H1 (cell line): Measurements from ENCODE around the gene NFATC4. TPM values are rescaled to one million over a fixed set of nuclear protein-coding genes. Genes with fewer than 3 reads are reported as not detected.

Experiments used
- CTCF ChIA-PET: fragments of 300-600 bp; sonication (Branson Sonifier 250); formaldehyde crosslinking; loops from one replicate; lab custom pipeline; 2021; ENCODE audit not compliant: partially characterized antibody; lab: Charles Lee
- POLR2A ChIA-PET: fragments of 300-600 bp; sonication (Branson Sonifier 250); formaldehyde crosslinking; loops from one replicate; lab custom pipeline; 2021; ENCODE audit warnings: inconsistent platforms; ENCODE audit not compliant: partially characterized antibody; lab: Charles Lee
- DNase-seq, 2 experiments: peaks; one replicate each; pipeline versions ENCODE4 v3.0.0 to v3.0.0-alpha.2; 2010 to 2022; ENCODE audit warnings: low spot score in 2 of 2, low read depth in 1 of 2, mixed read lengths in 1 of 2
- FAIRE-seq: peaks from 2 replicates; lab custom pipeline; 2011; peaks lifted over from hg19 to GRCh38; lab: Jason Lieb, UNC
- H2AFZ ChIP-seq: 2 replicates; pipeline ENCODE4 v1.8.1; 2012; ENCODE audit warnings: low read length, inconsistent platforms
- H2AK5ac ChIP-seq: 2 replicates; pipeline ENCODE4 v1.6.1; 2013; ENCODE audit warnings: low read depth, low read length
- H2BK120ac ChIP-seq: replicated peaks from 2 replicates; pipeline ENCODE3; 2013; ENCODE audit warnings: low read depth, low read length, inconsistent platforms
- H2BK12ac ChIP-seq: 2 replicates; pipeline ENCODE4 v1.6.1; 2013; ENCODE audit warnings: low read depth, low read length
- H2BK15ac ChIP-seq: 2 replicates; pipeline ENCODE4 v1.6.1; 2013; ENCODE audit warnings: low read length
- H2BK20ac ChIP-seq: 2 replicates; pipeline ENCODE4 v1.6.1; 2013; ENCODE audit warnings: low read length
- H2BK5ac ChIP-seq: 2 replicates; pipeline ENCODE4 v1.6.1; 2013; ENCODE audit warnings: low read depth, low read length
- H3K14ac ChIP-seq: 2 replicates; pipeline ENCODE4 v1.6.1; 2013; ENCODE audit warnings: inconsistent platforms; ENCODE audit not compliant: insufficient read length
- H3K18ac ChIP-seq: 2 replicates; pipeline ENCODE4 v1.6.1; 2013; ENCODE audit warnings: low read length; ENCODE audit errors: extremely low read depth
- H3K23ac ChIP-seq: 2 replicates; pipeline ENCODE4 v1.6.1; 2013; ENCODE audit warnings: inconsistent platforms; ENCODE audit not compliant: insufficient read length
- H3K23me2 ChIP-seq: 2 replicates; pipeline ENCODE4 v1.6.1; 2013; ENCODE audit warnings: low read depth, low read length
- H3K27ac ChIP-seq: 2 replicates; pipeline ENCODE4 v1.6.1; 2011; ENCODE audit warnings: low read depth, low read length, inconsistent platforms
- H3K27me3 ChIP-seq, 4 experiments: replicated peaks in 1 of 4; 1 replicate in 1 of 4; 2 replicates in 3 of 4; pipeline versions ENCODE4 v1.6.1 to v1.8.1; 2011 to 2013; ENCODE audit warnings: low read length in 3 of 4, mild to moderate bottlenecking in 3 of 4, inconsistent platforms in 2 of 4, mixed read lengths in 2 of 4, moderate library complexity in 1 of 4; ENCODE audit not compliant: control insufficient read depth in 3 of 4, insufficient read depth in 3 of 4; ENCODE audit errors: extremely low read depth in 1 of 4
- H3K36me3 ChIP-seq, 4 experiments: 2 replicates each; pipeline versions ENCODE4 v1.6.1 to v1.8.1; 2011 to 2013; ENCODE audit warnings: mild to moderate bottlenecking in 4 of 4, low read length in 3 of 4, moderate library complexity in 2 of 4, control low read depth in 1 of 4, inconsistent platforms in 1 of 4; ENCODE audit not compliant: insufficient read depth in 4 of 4, control insufficient read depth in 2 of 4
- H3K4ac ChIP-seq: replicated peaks from 2 replicates; pipeline ENCODE3; 2013; ENCODE audit warnings: low read length, low read depth, mixed read lengths, inconsistent platforms; ENCODE audit not compliant: insufficient read length
- H3K4me1 ChIP-seq, 4 experiments: replicated peaks in 1 of 4; 1 replicate in 1 of 4; 2 replicates in 3 of 4; pipeline versions ENCODE4 v1.6.1 to v1.8.1; 2011 to 2013; ENCODE audit warnings: low read length in 3 of 4, inconsistent platforms in 2 of 4, mixed read lengths in 1 of 4; ENCODE audit not compliant: insufficient read depth in 4 of 4, control insufficient read depth in 3 of 4
- H3K4me2 ChIP-seq, 2 experiments: 2 replicates each; pipeline versions ENCODE4 v1.6.1 to v1.8.1; 2011 to 2013; ENCODE audit warnings: low read depth in 2 of 2, low read length in 2 of 2, control low read depth in 1 of 2, inconsistent platforms in 1 of 2, mild to moderate bottlenecking in 1 of 2; ENCODE audit not compliant: insufficient read depth in 1 of 2
- H3K4me3 ChIP-seq, 4 experiments: fragments of 200-600, 300-600 bp in 1 of 4; sonication (generic), shearing (Covaris generic), sonication (Bioruptor Twin) in 1 of 4; 2 replicates each; pipeline versions ENCODE4 v1.5.1 to v1.8.1; 2011 to 2016; ENCODE audit warnings: low read length in 4 of 4, low read depth in 3 of 4, control low read depth in 2 of 4, inconsistent platforms in 2 of 4, mild to moderate bottlenecking in 2 of 4, mixed read lengths in 1 of 4, moderate library complexity in 1 of 4; ENCODE audit not compliant: insufficient read depth in 2 of 4; ENCODE audit errors: extremely low read depth in 1 of 4
- H3K56ac ChIP-seq: replicated peaks from 2 replicates; pipeline ENCODE3; 2013; ENCODE audit warnings: low read depth, mild to moderate bottlenecking, mixed read lengths, low read length, inconsistent platforms; ENCODE audit not compliant: insufficient read length
- H3K79me1 ChIP-seq: 2 replicates; pipeline ENCODE4 v1.6.1; 2013; ENCODE audit warnings: low read depth, low read length, control low read depth
- H3K79me2 ChIP-seq, 2 experiments: 2 replicates each; pipeline versions ENCODE4 v1.6.1 to v1.8.1; 2012 to 2013; ENCODE audit warnings: low read length in 2 of 2, mild to moderate bottlenecking in 2 of 2, inconsistent platforms in 1 of 2; ENCODE audit not compliant: insufficient read depth in 2 of 2, control insufficient read depth in 1 of 2
- H3K9ac ChIP-seq, 4 experiments: replicated peaks in 1 of 4; 1 replicate in 1 of 4; 2 replicates in 3 of 4; pipeline versions ENCODE4 v1.6.1 to v1.8.1; 2011 to 2013; ENCODE audit warnings: low read depth in 3 of 4, low read length in 3 of 4, control low read depth in 2 of 4, mild to moderate bottlenecking in 2 of 4, moderate library complexity in 2 of 4, inconsistent platforms in 1 of 4; ENCODE audit errors: extremely low read depth in 1 of 4
- H3K9me3 ChIP-seq, 2 experiments: 2 replicates each; pipeline versions ENCODE4 v1.6.1 to v1.8.1; 2012 to 2013; ENCODE audit warnings: mild to moderate bottlenecking in 2 of 2, moderate library complexity in 2 of 2, control low read depth in 1 of 2, inconsistent platforms in 1 of 2, low read depth in 1 of 2, low read length in 1 of 2, mixed read lengths in 1 of 2; ENCODE audit not compliant: insufficient read depth in 2 of 2
- H4K20me1 ChIP-seq, 2 experiments: replicated peaks in 1 of 2; 2 replicates each; pipeline versions ENCODE3 to v1.8.1; 2011 to 2013; ENCODE audit warnings: inconsistent platforms in 2 of 2, low read length in 2 of 2, mild to moderate bottlenecking in 1 of 2; ENCODE audit not compliant: insufficient read depth in 2 of 2, control insufficient read depth in 1 of 2
- H4K5ac ChIP-seq: 2 replicates; pipeline ENCODE4 v1.6.1; 2013; ENCODE audit warnings: low read length, low read depth, mixed read lengths, inconsistent platforms; ENCODE audit not compliant: insufficient read length
- H4K8ac ChIP-seq: 2 replicates; pipeline ENCODE4 v1.8.0; 2013; ENCODE audit warnings: mild to moderate bottlenecking, moderate library complexity, low read length, inconsistent platforms; ENCODE audit not compliant: insufficient read depth; ENCODE audit errors: extremely low read depth
- H4K91ac ChIP-seq: replicated peaks from 2 replicates; pipeline ENCODE3; 2013; ENCODE audit warnings: low read length, mixed read lengths, inconsistent platforms; ENCODE audit not compliant: insufficient read length
- CBX8 ChIP-seq: fragments of 300-800, 300-1000 bp; sonication (generic); IDR thresholded peaks from 2 replicates; pipeline ENCODE4 v1.7.1; 2016; ENCODE audit warnings: low read depth, low read length, borderline replicate concordance
- CREB1 ChIP-seq: IDR thresholded peaks from 2 replicates; pipeline ENCODE4 v1.6.1; 2012; ENCODE audit warnings: inconsistent platforms
- FOSL1 ChIP-seq: IDR thresholded peaks from 2 replicates; pipeline ENCODE4 v1.6.1; 2011; ENCODE audit warnings: mild to moderate bottlenecking, low read depth, low read length, moderate library complexity; ENCODE audit not compliant: insufficient read depth
- POLR2AphosphoS5 ChIP-seq: IDR thresholded peaks from 2 replicates; pipeline ENCODE4 v1.6.1; 2011; ENCODE audit warnings: low read depth, low read length
- RAD21 ChIP-seq, 2 experiments: IDR thresholded peaks in 1 of 2; conservative IDR thresholded peaks in 1 of 2; 2 replicates each; pipeline ENCODE4 v1.6.1; 2011; ENCODE audit warnings: low read depth in 2 of 2, low read length in 2 of 2, improper control_type of control experiment in 1 of 2, inconsistent platforms in 1 of 2, mild to moderate bottlenecking in 1 of 2, moderate library complexity in 1 of 2
- RNF2 ChIP-seq: fragments of 200-900, 300-1000 bp; sonication (generic); IDR thresholded peaks from 2 replicates; pipeline ENCODE4 v1.7.1; 2016; ENCODE audit warnings: borderline replicate concordance, low read depth, mild to moderate bottlenecking, antibody characterized with exemption, low read length; ENCODE audit not compliant: poor library complexity, severe bottlenecking; ENCODE audit errors: missing control alignments
- TCF12 ChIP-seq: IDR thresholded peaks from 2 replicates; pipeline ENCODE4 v1.6.1; 2011; ENCODE audit warnings: low read depth, mild to moderate bottlenecking, low read length
- TEAD4 ChIP-seq: IDR thresholded peaks from 2 replicates; pipeline ENCODE4 v1.6.1; 2012; ENCODE audit warnings: low read depth, low read length, inconsistent platforms, mixed read lengths
- ZNF274 ChIP-seq: IDR thresholded peaks from 2 replicates; pipeline ENCODE4 v1.7.0; 2012; ENCODE audit warnings: low read length, borderline replicate concordance; ENCODE audit errors: extremely low read depth
- WGBS, 2 experiments: shearing (Covaris generic) in 1 of 2; methylation state at CpG; one replicate each; pipeline versions ENCODE4 v1.1.6 to v1.1.7; 2013 to 2015; ENCODE audit warnings: low lambda C conversion rate in 2 of 2, mixed read lengths in 2 of 2, inconsistent platforms in 1 of 2, low coverage in 1 of 2, missing lambda C conversion rate in 1 of 2; ENCODE audit not compliant: insufficient replicate concordance in 2 of 2, insufficient coverage in 1 of 2, insufficient read length in 1 of 2; ENCODE audit errors: extremely low coverage in 1 of 2, missing lambda C conversion rate in 1 of 2; 5-methylcytosine and 5-hydroxymethylcytosine counted together
- polyA plus RNA-seq, 7 experiments: library from polyadenylated mRNA; depleted of rRNA in 3 of 7; stranded (reverse) in 5 of 7; unstranded in 2 of 7; fragments of >200 nt in 5 of 7; fragments of 200-250 nt in 2 of 7; gene quantifications; 1 replicate in 5 of 7; 2 replicates in 1 of 7; 4 replicates in 1 of 7; pipeline versions ENCODE4 v1.2.1 to v1.2.3, GENCODE V29; 2011 to 2013; ENCODE audit warnings: missing spikeins in 2 of 7, mixed read lengths in 2 of 7
- total RNA-seq: library from RNA; stranded (reverse); fragmentation: NEBNext Ultra II Directional; extraction: Animal tissue kit (Norgen Biotek cat#: 25700); gene quantifications from 2 replicates; pipeline ENCODE4 v1.2.1, GENCODE V29; 2021

The NFATC4 gene
- total and polyA plus RNA-seq, 2 of the 8 experiments (the other 6 are each of a cell fraction or from before 2014, with no cell fraction given), result 47.3 to 50.3 TPM

GRCh38 chr14:24382064-24382371, 14.0 kb downstream of the NFATC4 start:
- Histone ChIP-seq H3K4ac (no peak overlapping the region), H2BK5ac (no peak overlapping the region), H2BK15ac (no peak overlapping the region), H3K4me2 (no peak overlapping the region), H3K4me1 (peaks cover 3 to 12% (median 6%) of the 10 kb centered on the region in 4 experiments), H4K5ac (no peak overlapping the region), H3K27ac (no peak overlapping the region), H3K14ac (no peak overlapping the region), H3K23me2 (no peaks in the 10 kb centered on the region), H2BK12ac (no peak overlapping the region), H4K8ac (no peak overlapping the region), H3K79me1 (no peaks in the 10 kb centered on the region), H2BK20ac (no peak overlapping the region), H3K9ac (no peak overlapping the region; a peak in 1 of 7 replicates), H3K23ac (no peak overlapping the region), H2BK120ac (no peak overlapping the region), H3K18ac (no peak overlapping the region), H3K9me3 (no peaks in the 10 kb centered on the region), H3K56ac (no peak overlapping the region), H3K36me3 (no peaks in the 10 kb centered on the region), H3K27me3 (no peaks in the 10 kb centered on the region), H2AFZ (no peak overlapping the region), H3K79me2 (no peaks in the 10 kb centered on the region), H2AK5ac (no peak overlapping the region), H4K91ac (no peak overlapping the region)
- WGBS, 2 experiments, result 94% methylated on average over 4 of the region's 4 CpGs; no CpG with 5 or more reads in 1 of the 2 experiments
- CTCF ChIA-PET, result interaction anchor here (0.7 to 16.4 kb wide), 7 partner anchors 13 to 241 kb away, joined by 3 to 207 read pairs (median 35); partner anchors contain the start of genes ADCY4, CBLN3, KHNYN and RIPK3
- no peak for FAIRE-seq
- POLR2A ChIA-PET, result interaction anchor here (1.2 kb wide), 1 partner anchor 37 kb away, joined by 6 read pairs; no protein-coding TSS in a partner anchor
- TF ChIP-seq CREB1 (no peak), TEAD4 (no peak), TCF12 (no peak), POLR2AphosphoS5 (no peak), RNF2 (no peak), ZNF274 (no peak), CBX8 (no peak), RAD21 (IDR thresholded peaks at IDR 0.05 in 1 of 2, conservative IDR thresholded peaks at IDR 0.05 in 1 of 2; ENCODE audit: low read depth in 2 of 2, low read length in 2 of 2) (no peak), FOSL1 (no peak)
- TF ChIP-seq, all 59 proteins: peak for 0
- Histone ChIP-seq H3K4me3 (no peak overlapping the region), H4K20me1 (no peaks in the 10 kb centered on the region)
- DNase-seq, result no peak
